Endothelial cell of umbilical vein (primary cell): ENCODE data around the gene DENND6A.

Experiments
- EZH2 ChIP-seq: IDR thresholded peaks from 2 replicates; pipeline ENCODE4 v1.6.1; 2012; ENCODE audit warnings: borderline replicate concordance, low read depth, mild to moderate bottlenecking, moderate library complexity, low read length, inconsistent platforms; ENCODE audit not compliant: severe bottlenecking
- GATA2 ChIP-seq: IDR thresholded peaks from 2 replicates; pipeline ENCODE4 v1.7.0; 2011; ENCODE audit warnings: low read depth, mild to moderate bottlenecking, moderate library complexity, mixed read lengths, low read length; ENCODE audit not compliant: insufficient read length, insufficient read depth
- JUN ChIP-seq: IDR thresholded peaks from 2 replicates; pipeline ENCODE4 v1.6.1; 2011; ENCODE audit warnings: borderline replicate concordance, low read depth; ENCODE audit not compliant: insufficient read length, insufficient read depth
- MYC ChIP-seq: IDR thresholded peaks from one replicate; pipeline ENCODE4 v1.6.1; 2011; ENCODE audit warnings: mild to moderate bottlenecking, low read depth, low read length
- POLR2A ChIP-seq: IDR thresholded peaks from 2 replicates; pipeline ENCODE4 v1.6.1; 2012; ENCODE audit warnings: low read depth, mild to moderate bottlenecking, control low read depth, low read length
- POLR2AphosphoS5 ChIP-seq: IDR thresholded peaks from 2 replicates; pipeline ENCODE4 v1.6.1; 2012; ENCODE audit warnings: low read depth, mild to moderate bottlenecking, control low read depth, low read length, moderate library complexity; ENCODE audit not compliant: insufficient read depth
- TF ChIP-seq, protein P1 (sequence below): IDR thresholded peaks from 2 replicates; pipeline ENCODE4 v1.6.1; 2011; ENCODE audit not compliant: insufficient read depth, insufficient read length
- TF ChIP-seq, protein P2 (sequence below), 2 donors: IDR thresholded peaks; 1 replicate in 1 of 2; 2 replicates in 1 of 2; pipeline ENCODE4 v1.5.1; 2011; ENCODE audit warnings: low read length in 2 of 2, mild to moderate bottlenecking in 2 of 2, moderate library complexity in 2 of 2, control low read depth in 1 of 2, inconsistent platforms in 1 of 2, low read depth in 1 of 2; ENCODE audit not compliant: insufficient read depth in 1 of 2; ENCODE audit errors: extremely low read depth in 1 of 2

DNA sequence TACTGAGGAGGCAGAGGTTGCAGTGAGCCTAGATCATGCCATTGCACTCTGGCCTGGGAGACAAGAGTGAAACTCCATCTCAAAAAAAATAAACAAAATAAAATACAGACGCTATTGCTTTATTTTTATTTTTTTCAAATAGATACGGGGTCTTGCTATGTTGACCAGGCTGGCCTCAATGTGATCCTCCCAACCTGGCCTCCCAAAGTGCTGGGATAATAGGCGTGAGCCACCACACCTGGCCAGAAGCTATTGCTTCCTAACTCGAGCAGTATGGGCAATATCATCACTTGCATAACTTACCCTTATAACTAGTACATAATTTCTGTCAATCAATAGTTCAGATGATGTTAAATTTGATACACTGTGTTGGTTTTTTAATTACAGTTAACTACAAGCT is 98.7 kb downstream of the DENND6A start:
- TF ChIP-seq, protein P1, sequence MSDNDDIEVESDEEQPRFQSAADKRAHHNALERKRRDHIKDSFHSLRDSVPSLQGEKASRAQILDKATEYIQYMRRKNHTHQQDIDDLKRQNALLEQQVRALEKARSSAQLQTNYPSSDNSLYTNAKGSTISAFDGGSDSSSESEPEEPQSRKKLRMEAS = no peak
- TF ChIP-seq POLR2A (no peak), EZH2 (no peak), POLR2AphosphoS5 (no peak), JUN (no peak), MYC (no peak), GATA2 (no peak)
- TF ChIP-seq, protein P2, sequence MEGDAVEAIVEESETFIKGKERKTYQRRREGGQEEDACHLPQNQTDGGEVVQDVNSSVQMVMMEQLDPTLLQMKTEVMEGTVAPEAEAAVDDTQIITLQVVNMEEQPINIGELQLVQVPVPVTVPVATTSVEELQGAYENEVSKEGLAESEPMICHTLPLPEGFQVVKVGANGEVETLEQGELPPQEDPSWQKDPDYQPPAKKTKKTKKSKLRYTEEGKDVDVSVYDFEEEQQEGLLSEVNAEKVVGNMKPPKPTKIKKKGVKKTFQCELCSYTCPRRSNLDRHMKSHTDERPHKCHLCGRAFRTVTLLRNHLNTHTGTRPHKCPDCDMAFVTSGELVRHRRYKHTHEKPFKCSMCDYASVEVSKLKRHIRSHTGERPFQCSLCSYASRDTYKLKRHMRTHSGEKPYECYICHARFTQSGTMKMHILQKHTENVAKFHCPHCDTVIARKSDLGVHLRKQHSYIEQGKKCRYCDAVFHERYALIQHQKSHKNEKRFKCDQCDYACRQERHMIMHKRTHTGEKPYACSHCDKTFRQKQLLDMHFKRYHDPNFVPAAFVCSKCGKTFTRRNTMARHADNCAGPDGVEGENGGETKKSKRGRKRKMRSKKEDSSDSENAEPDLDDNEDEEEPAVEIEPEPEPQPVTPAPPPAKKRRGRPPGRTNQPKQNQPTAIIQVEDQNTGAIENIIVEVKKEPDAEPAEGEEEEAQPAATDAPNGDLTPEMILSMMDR (IDR thresholded peaks at IDR 0.05; ENCODE audit: extremely low read depth in 1 of 2, insufficient read depth in 1 of 2, low read depth in 1 of 2, low read length in 2 of 2) = no peak
